Placental pericyte (primary cell): ENCODE results near the gene HSPB3. TPM values are rescaled to one million over a fixed set of nuclear protein-coding genes. Genes with fewer than 3 reads are reported as not detected.

Experiments used
- total RNA-seq: library from RNA; depleted of rRNA; stranded (reverse); fragments of >200 nt; gene quantifications from 2 replicates; pipeline ENCODE4 v1.2.3, GENCODE V29; 2012

Gene HSPB3
- 1.0 and 3.1 TPM in 2 replicates for total RNA-seq

GRCh38 chr5:54455413-54456157 lies at the start of gene HSPB3:
HSPB3 (plus strand) TSS chr5:54455699; CDS start chr5:54455790, 91 bp downstream.

Other genes starting within 250 kb of the HSPB3 start
- gene ARL15, start 145.1 kb upstream of the HSPB3 start, total RNA-seq, result 7.2 and 16.3 TPM in 2 replicates
- gene SNX18, start 62.1 kb downstream of the HSPB3 start, total RNA-seq, result 78.2 and 107 TPM in 2 replicates